HG03039 (cell line): ENCODE results near the gene PCDHGC5.

Experiments
- ATAC-seq: cut with Tn5 transposase; IDR thresholded peaks from one replicate; pipeline ENCODE4 v1.9.1; 2021; ENCODE audit warnings: mild to moderate bottlenecking, moderate library complexity; ENCODE audit not compliant: unreplicated experiment

PCDHGC5 gene

DNA sequence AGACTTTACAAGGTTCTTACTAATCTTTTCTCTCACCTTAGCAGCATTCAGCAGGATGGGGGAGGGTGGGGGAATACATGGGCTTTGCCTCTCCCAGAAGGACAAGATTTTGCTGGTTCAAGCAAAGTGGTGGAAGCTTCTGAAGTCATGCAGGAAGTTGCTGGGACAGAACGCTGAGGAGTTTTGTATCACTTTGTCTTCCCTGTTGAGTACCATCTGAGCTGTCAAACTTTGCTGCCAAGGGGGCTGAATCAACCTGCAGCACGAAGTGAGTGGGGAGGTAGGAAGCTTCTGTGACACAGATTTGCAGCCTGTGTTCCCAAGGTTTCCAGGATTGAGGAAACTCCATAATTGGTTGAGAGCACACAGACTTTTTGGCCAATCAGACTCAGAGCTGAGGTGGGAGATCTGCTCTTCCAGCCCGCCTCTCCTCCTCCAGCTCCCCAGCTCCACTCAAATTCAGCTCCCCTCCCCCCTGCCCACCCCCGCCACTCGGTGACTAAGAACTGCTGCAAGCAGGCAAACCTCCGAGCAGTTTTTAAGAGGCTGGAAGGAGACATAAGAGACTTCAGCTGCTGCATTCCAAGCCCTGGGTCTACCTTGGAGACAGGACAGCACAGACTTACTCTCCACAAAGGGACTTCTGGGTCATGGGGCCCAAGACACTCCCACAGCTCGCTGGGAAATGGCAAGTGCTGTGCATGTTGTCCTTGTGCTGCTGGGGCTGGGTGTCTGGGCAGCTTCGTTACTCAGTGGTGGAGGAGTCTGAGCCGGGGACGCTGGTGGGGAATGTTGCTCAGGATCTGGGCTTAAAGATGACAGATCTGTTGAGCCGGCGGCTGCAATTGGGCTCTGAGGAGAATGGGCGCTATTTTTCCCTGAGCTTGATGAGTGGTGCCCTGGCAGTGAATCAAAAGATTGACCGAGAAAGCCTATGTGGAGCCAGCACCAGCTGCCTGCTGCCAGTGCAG, at the start of gene PCDHGC5:
Gene PCDHGC5, plus strand, starts transcription at position 491 of the 971 bp plus-strand sequence. Its CDS starts 160 bp downstream, at position 651.
- ATAC-seq, result no peak

DNA sequence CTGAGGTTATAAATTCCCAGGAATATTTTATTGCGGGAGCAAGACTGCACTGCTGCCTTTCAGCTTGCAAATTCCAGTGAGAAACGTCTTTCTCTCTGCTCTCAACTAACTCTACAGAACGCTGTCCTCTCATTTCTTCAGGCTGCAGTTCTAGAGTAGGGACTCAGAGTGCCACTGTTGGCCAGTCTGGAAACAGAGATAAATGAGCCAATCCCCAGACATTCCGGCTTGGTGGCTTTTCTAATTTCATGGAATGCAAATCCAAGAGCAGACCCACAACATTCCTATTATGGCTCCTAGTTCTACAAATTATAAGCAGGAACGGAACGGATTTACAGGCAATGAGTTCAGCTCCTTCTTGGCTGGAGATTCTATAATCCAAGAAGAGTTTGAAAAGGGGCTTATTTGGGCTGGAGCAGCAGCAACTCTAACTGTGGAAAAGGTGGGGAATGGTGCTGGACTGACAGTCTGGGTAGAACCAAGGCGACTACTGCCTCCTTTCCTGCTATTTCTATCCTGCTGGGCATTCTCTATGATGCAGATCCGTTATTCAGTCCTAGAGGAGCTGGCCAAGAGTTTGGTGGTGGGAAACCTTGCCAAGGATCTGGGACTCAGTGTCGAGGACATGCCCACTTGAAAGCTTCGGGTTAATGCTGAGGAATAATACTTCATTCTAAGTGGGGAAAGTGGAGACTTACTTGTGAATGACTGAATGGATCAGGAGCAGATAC, 49.3 kb upstream of the PCDHGC5 start:
- no peak for ATAC-seq

DNA sequence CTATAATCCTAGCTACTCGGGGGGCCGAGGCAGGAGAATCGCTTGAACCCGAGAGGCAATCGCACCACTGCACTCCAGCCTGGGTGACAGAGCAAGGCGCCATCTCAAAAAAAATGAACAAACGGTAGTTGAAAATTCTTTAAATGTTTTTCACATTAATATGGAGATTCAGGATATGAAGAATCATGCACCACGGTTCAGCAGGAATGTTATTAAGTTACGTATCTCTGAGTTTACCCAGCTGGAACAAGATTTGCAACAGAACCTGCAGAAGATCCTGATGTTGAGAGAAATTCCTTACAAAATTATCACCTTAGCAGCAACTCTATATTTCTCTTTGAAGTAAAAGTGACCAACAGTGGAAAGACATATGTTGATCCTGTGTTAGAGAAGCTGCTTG, 48.5 kb upstream of the PCDHGC5 start:
- ATAC-seq, result no peak

DNA sequence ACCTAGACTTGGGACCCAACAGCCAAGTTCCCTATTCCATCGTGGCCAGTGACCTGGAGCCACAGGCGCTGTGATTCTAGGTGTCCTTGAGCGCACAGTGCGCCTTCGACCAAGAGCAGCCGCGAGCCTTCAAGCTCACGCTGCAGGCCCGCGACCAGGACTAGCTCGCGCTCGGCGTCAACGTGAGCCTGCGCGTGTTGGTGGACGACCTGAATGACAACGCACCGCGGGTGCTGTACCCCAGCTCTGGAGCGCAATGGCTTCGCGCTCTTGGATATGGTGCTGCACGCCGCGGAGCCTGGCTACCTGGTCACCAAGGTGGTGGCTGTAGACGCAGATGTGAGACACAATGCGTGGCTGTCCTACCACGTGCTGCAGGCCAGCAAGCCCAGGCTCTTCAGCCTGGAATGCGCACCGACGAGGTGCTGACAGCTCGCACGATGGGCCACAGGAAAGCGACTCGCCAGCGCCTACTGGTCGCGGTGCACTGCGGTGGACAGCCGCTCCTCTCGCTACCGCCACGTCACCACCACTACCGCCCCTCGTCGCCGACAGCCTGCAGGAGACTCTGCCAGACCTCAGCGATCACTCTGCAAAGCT, 47.2 kb upstream of the PCDHGC5 start:
- ATAC-seq, result no peak

DNA sequence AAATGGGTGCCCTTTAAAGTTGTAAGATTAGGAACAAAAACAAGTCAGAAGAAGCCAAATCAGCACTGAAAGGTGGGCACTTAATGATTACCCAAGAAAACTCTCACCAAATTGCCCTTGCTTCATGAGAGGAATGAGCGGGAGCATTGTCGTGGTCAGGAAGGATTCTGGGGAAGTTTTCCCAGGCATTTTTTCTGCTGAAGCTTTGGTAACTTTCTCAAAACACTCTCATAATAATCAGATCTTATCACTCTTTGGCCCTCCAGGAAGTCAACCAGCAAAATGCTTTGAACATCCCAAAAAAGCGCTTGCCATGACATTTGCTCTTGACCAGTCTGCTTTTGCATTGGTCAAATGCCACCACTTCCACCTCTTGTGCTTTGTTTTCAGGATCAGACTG, 23.5 kb upstream of the PCDHGC5 start:
- no peak for ATAC-seq

DNA sequence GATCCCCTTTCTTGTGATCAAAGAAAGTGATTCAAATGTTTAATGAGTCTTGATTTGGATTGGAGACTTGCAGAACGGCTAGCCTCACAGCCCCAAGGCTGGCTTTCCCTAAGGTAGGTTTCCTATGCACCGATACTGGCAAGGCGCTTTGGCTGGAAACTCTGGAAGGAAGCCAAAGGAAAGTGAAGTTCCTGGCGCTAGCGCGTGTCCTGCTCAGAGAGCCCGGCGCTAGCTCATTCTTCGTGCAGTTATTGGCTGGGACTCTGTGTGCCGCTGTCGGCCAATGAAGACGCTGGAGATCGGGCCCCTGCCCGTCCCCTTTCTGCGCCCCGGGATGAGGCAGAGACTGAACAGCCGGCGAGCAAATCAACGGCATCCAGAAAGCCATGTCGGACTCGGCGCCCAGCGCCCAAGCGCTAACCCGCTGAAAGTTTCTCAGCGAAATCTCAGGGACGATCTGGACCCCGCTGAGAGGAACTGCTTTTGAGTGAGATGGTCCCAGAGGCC, 13.2 kb upstream of the PCDHGC5 start, which contains the start of gene PCDHGC3:
Gene PCDHGC3, plus strand, starts transcription at position 342 of the 507 bp plus-strand sequence. Its CDS starts 151 bp downstream, at position 493.
- peak; percentile 99 for ATAC-seq

DNA sequence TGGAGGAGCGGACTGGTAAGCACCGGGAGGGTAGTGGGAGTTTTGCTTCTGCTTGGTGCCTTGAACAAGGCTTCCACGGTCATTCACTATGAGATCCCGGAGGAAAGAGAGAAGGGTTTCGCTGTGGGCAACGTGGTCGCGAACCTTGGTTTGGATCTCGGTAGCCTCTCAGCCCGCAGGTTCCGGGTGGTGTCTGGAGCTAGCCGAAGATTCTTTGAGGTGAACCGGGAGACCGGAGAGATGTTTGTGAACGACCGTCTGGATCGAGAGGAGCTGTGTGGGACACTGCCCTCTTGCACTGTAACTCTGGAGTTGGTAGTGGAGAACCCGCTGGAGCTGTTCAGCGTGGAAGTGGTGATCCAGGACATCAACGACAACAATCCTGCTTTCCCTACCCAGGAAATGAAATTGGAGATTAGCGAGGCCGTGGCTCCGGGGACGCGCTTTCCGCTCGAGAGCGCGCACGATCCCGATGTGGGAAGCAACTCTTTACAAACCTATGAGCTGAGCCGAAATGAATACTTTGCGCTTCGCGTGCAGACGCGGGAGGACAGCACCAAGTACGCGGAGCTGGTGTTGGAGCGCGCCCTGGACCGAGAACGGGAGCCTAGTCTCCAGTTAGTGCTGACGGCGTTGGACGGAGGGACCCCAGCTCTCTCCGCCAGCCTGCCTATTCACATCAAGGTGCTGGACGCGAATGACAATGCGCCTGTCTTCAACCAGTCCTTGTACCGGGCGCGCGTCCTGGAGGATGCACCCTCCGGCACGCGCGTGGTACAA, 12.6 kb upstream of the PCDHGC5 start:
- ATAC-seq, result peak; percentile 26

DNA sequence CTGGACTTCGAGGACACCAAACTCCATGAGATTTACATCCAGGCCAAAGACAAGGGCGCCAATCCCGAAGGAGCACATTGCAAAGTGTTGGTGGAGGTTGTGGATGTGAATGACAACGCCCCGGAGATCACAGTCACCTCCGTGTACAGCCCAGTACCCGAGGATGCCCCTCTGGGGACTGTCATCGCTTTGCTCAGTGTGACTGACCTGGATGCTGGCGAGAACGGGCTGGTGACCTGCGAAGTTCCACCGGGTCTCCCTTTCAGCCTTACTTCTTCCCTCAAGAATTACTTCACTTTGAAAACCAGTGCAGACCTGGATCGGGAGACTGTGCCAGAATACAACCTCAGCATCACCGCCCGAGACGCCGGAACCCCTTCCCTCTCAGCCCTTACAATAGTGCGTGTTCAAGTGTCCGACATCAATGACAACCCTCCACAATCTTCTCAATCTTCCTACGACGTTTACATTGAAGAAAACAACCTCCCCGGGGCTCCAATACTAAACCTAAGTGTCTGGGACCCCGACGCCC, 11.8 kb upstream of the PCDHGC5 start:
- ATAC-seq, result no peak

DNA sequence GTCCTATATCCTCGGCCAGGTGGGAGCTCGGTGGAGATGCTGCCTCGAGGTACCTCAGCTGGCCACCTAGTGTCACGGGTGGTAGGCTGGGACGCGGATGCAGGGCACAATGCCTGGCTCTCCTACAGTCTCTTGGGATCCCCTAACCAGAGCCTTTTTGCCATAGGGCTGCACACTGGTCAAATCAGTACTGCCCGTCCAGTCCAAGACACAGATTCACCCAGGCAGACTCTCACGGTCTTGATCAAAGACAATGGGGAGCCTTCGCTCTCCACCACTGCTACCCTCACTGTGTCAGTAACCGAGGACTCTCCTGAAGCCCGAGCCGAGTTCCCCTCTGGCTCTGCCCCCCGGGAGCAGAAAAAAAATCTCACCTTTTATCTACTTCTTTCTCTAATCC, 11.1 kb upstream of the PCDHGC5 start:
- no peak for ATAC-seq

DNA sequence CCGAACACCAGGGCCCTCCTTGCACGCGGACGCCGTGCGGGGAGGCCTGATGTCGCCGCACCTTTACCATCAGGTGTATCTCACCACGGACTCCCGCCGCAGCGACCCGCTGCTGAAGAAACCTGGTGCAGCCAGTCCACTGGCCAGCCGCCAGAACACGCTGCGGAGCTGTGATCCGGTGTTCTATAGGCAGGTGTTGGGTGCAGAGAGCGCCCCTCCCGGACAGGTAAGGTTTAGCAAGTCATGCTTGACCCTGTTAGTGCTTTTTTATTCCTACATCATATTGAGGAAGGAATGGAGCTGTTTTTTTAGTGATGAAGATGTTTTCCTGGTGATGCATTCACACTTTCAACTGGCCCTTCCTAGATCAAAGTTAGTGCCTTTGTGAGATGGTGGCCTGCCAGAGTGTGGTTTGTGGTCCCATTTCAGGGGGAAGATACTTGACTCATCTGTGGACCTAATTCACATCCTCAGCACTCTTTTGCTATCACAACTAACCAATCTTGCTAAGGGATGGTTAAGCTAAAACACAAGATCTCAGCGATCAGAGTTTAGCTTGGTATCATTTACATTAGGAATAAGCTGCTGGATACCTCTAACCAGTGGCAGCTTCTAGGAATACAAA, 10.4 kb upstream of the PCDHGC5 start:
- ATAC-seq, result no peak

DNA sequence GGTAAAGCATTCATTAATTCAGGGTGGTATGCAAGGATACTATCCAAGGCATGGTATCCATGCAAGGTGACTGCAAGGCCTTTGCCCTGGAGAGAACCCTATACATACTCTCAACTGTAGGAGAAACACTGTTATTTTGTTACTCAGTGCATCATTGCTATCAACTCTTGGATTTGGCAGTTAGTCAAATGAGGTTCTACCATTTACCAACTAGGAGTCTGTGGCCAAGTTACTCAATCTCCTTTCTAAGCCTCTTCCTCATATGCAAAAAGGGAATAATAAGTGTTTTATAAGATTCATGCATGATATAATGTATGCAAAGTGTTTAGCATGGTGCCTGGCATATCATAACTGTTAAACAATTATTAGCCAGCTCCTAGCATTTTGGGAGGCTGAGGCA, 9.1 kb upstream of the PCDHGC5 start:
- ATAC-seq, result no peak

DNA sequence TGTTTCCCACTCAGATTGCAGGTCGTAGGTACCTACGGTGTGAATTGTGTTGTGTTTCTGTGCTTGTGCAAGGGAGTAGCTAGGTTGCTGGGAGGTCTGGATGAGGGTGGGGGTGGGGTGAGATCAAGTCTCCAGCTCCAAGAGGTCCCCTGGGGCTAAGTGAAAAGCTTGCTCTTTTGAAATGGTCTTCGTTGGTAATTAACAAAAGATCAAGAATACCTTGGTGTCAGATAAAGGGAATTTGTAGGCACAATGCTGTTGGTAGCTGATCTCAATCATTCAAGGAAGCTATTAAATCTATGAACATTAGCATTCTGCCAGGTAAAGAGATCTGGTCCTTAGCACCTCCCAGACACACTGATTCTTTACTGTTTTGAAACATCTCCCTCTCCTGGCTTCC, 5.0 kb upstream of the PCDHGC5 start:
- no peak for ATAC-seq

DNA sequence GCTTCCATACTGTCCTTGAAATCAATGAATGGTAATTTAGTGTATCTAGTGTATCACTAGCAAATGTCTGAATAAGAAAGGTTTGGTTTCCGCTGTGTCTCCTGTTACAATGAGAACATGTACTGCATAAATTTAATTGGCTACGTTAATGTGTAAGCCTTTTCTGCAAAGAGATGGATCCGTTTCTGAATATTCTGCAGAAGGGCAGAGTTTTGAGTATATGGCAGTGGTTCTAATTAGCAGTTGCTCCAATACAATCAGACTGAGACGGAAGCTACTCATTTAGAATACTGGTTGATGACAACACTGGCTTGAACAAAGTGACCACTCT, 4.6 kb upstream of the PCDHGC5 start:
- no peak for ATAC-seq

DNA sequence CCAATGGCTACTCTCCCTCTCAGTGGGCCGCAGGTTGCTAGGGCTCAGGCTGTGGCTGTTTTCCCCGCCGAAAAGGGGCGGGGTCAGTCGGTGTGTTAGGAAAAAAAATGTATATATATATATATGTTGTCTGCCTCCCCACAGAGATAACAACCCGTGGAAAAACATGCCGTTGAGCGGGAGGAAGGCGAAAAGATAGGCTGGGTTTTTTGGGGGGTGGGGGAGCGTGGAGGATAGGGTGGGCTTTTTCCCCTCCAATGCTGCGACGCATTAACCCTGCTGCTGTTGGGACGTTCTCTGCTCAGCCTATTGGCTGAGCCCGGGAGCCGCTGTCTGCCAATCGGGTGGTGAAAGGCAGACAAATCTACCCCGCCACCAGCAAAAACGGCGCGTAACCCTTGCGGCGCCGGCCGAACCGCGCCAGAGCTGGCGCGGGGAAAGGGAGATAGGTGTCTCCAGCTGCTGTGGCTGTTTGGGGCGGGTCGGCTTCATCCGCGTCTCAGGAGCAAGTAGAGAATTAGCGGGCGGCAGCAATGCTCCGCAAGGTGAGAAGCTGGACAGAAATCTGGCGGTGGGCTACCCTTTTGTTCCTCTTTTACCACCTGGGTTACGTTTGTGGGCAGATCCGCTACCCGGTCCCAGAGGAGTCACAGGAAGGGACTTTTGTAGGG, 4.1 kb upstream of the PCDHGC5 start, which contains the start of gene PCDHGC4:
Gene PCDHGC4, plus strand, starts transcription at position 390 of the 671 bp plus-strand sequence. Its CDS starts 144 bp downstream, at position 534.
- no peak for ATAC-seq

DNA sequence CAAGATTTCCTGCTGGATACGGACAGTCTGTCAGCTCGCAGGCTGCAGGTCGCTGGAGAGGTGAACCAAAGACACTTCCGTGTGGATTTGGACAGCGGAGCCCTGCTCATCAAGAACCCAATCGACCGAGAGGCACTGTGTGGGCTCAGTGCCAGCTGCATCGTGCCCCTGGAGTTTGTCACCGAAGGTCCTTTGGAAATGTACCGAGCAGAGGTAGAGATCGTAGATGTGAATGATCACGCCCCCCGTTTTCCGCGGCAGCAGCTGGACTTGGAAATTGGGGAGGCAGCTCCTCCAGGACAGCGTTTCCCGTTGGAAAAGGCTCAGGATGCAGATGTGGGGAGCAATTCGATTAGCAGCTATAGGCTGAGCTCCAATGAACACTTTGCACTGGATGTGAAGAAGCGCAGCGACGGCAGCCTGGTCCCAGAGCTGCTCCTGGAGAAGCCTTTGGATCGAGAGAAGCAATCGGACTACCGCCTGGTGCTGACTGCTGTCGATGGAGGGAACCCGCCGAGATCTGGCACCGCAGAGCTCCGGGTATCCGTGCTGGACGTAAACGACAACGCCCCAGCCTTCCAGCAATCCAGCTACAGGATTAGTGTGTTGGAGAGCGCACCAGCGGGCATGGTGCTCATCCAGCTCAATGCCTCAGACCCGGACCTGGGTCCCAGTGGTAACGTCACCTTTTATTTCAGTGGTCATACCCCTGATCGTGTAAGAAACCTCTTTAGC, 3.4 kb upstream of the PCDHGC5 start:
- no peak for ATAC-seq

DNA sequence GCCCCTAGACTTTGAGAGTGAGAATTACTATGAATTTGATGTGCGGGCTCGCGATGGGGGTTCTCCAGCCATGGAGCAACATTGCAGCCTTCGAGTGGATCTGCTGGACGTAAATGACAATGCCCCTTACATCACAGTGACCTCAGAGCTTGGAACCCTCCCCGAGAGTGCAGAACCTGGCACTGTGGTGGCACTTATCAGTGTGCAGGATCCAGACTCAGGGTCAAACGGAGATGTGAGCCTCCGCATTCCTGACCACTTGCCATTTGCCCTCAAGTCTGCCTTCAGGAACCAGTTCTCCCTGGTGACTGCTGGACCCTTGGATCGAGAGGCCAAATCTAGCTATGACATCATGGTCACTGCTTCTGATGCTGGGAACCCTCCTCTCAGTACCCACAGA, 2.8 kb upstream of the PCDHGC5 start:
- ATAC-seq, result no peak

DNA sequence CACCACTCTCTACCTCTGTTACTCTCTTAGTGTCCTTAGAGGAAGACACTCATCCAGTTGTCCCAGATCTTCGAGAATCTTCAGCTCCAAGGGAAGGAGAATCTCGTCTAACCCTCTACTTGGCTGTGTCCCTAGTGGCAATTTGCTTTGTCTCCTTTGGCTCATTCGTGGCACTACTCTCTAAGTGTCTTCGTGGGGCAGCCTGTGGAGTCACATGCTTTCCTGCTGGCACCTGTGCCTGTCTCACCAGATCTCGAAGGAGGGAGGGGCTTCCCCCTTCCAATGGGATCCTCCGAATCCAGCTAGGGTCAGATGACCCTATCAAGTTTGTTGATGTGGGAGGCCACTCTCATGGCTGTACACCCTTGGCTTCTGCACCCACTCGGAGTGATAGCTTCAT, 1.8 kb upstream of the PCDHGC5 start:
- no peak for ATAC-seq

DNA sequence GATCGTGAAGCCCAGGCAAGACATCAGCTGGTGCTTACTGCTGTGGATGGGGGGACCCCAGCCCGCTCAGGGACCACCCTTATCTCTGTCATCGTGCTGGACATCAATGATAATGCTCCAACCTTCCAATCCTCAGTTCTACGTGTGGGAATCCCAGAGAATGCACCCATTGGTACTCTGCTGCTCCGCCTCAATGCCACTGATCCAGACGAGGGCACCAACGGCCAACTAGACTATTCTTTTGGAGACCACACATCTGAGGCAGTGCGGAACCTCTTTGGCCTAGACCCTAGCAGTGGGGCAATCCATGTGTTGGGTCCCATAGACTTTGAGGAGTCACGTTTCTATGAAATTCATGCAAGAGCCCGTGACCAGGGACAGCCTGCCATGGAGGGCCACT, 960 bp downstream of the PCDHGC5 start:
- ATAC-seq, result no peak

DNA sequence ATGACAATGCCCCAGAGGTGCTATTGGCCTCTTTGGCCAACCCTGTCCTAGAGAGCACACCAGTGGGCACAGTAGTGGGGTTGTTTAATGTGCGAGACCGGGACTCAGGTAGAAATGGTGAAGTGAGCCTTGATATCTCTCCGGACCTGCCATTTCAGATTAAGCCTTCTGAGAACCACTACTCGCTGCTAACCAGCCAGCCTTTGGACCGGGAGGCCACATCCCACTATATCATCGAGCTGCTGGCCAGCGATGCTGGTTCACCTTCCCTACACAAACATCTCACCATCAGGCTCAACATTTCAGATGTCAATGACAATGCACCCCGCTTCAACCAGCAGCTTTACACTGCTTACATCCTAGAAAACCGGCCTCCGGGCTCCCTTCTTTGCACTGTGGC, 1.4 kb downstream of the PCDHGC5 start:
- no peak for ATAC-seq
